HEK293 (cell line): Measurements from ENCODE around the gene ZCCHC2.

Experiments
- BCL11A ChIP-seq: fragments of 450-650 bp; formaldehyde crosslinking; IDR thresholded peaks from 2 replicates; pipeline ENCODE4 v1.5.1; 2016; ENCODE audit warnings: low read depth, missing biosample characterization, missing genetic modification characterization
- GLIS2 ChIP-seq: fragments of 450-650 bp; formaldehyde crosslinking; IDR thresholded peaks from 2 replicates; pipeline ENCODE4 v1.5.1; 2016; ENCODE audit warnings: missing biosample characterization, missing genetic modification characterization
- INSM2 ChIP-seq: fragments of 450-650 bp; formaldehyde crosslinking; IDR thresholded peaks from 2 replicates; pipeline ENCODE4 v1.5.1; 2016; ENCODE audit warnings: missing biosample characterization, missing genetic modification characterization
- OSR2 ChIP-seq: fragments of 450-650 bp; formaldehyde crosslinking; IDR thresholded peaks from 2 replicates; pipeline ENCODE4 v1.5.1; 2016; ENCODE audit warnings: missing biosample characterization, missing genetic modification characterization
- OVOL3 ChIP-seq: fragments of 450-650 bp; formaldehyde crosslinking; IDR thresholded peaks from 2 replicates; pipeline ENCODE4 v1.5.1; 2016; ENCODE audit warnings: missing biosample characterization, missing genetic modification characterization
- PRDM10 ChIP-seq: fragments of 450-650 bp; formaldehyde crosslinking; IDR thresholded peaks from 2 replicates; pipeline ENCODE4 v1.5.1; 2016; ENCODE audit warnings: missing biosample characterization, missing genetic modification characterization
- SP2 ChIP-seq: fragments of 450-650 bp; formaldehyde crosslinking; IDR thresholded peaks from 2 replicates; pipeline ENCODE4 v1.5.1; 2016; ENCODE audit warnings: missing biosample characterization, missing genetic modification characterization
- TSHZ1 ChIP-seq: fragments of 450-650 bp; formaldehyde crosslinking; IDR thresholded peaks from 2 replicates; pipeline ENCODE4 v1.5.1; 2016; ENCODE audit warnings: missing biosample characterization, missing genetic modification characterization, borderline replicate concordance
- YY1 ChIP-seq: fragments of 450-650 bp; formaldehyde crosslinking; IDR thresholded peaks from 2 replicates; pipeline ENCODE4 v1.5.1; 2018; ENCODE audit warnings: missing biosample characterization, missing genetic modification characterization
- ZBTB8A ChIP-seq: fragments of 450-650 bp; formaldehyde crosslinking; IDR thresholded peaks from 2 replicates; pipeline ENCODE4 v1.5.1; 2016; ENCODE audit warnings: missing biosample characterization, missing genetic modification characterization
- ZFP69B ChIP-seq: fragments of 450-650 bp; formaldehyde crosslinking; IDR thresholded peaks from 2 replicates; pipeline ENCODE4 v1.5.1; 2016; ENCODE audit warnings: missing biosample characterization, missing genetic modification characterization
- ZIC2 ChIP-seq: fragments of 450-650 bp; formaldehyde crosslinking; IDR thresholded peaks from 2 replicates; pipeline ENCODE4 v1.5.1; 2016; ENCODE audit warnings: missing biosample characterization, missing genetic modification characterization
- ZNF16 ChIP-seq: fragments of 450-650 bp; formaldehyde crosslinking; IDR thresholded peaks from 2 replicates; pipeline ENCODE4 v1.5.1; 2016; ENCODE audit warnings: low read depth, missing biosample characterization, missing genetic modification characterization
- ZNF280C ChIP-seq: fragments of 450-650 bp; formaldehyde crosslinking; IDR thresholded peaks from 2 replicates; pipeline ENCODE4 v1.5.1; 2016; ENCODE audit warnings: missing biosample characterization, missing genetic modification characterization
- ZNF654 ChIP-seq: fragments of 450-650 bp; formaldehyde crosslinking; IDR thresholded peaks from 2 replicates; pipeline ENCODE4 v1.5.1; 2016; ENCODE audit warnings: low read depth, missing biosample characterization, missing genetic modification characterization
- ZSCAN30 ChIP-seq: fragments of 450-650 bp; IDR thresholded peaks from 2 replicates; pipeline ENCODE4 v1.5.1; 2018; ENCODE audit warnings: missing biosample characterization, mild to moderate bottlenecking, missing genetic modification characterization, moderate library complexity
- ZSCAN4 ChIP-seq: fragments of 450-650 bp; formaldehyde crosslinking; IDR thresholded peaks from 2 replicates; pipeline ENCODE4 v1.5.1; 2017; ENCODE audit warnings: missing biosample characterization, missing genetic modification characterization
- ZSCAN5A ChIP-seq: fragments of 450-650 bp; formaldehyde crosslinking; IDR thresholded peaks from 2 replicates; pipeline ENCODE4 v1.5.1; 2016; ENCODE audit warnings: missing biosample characterization, missing genetic modification characterization
- TF ChIP-seq, protein P1 (sequence below): fragments of 450-650 bp; formaldehyde crosslinking; optimal IDR thresholded peaks from 2 replicates; pipeline ENCODE3; 2016; ENCODE audit warnings: missing biosample characterization, mild to moderate bottlenecking, missing genetic modification characterization
- TF ChIP-seq, protein P2 (sequence below): fragments of 450-650 bp; formaldehyde crosslinking; IDR thresholded peaks from 2 replicates; pipeline ENCODE4 v1.5.1; 2016; ENCODE audit warnings: missing biosample characterization, missing genetic modification characterization

The ZCCHC2 gene

DNA sequence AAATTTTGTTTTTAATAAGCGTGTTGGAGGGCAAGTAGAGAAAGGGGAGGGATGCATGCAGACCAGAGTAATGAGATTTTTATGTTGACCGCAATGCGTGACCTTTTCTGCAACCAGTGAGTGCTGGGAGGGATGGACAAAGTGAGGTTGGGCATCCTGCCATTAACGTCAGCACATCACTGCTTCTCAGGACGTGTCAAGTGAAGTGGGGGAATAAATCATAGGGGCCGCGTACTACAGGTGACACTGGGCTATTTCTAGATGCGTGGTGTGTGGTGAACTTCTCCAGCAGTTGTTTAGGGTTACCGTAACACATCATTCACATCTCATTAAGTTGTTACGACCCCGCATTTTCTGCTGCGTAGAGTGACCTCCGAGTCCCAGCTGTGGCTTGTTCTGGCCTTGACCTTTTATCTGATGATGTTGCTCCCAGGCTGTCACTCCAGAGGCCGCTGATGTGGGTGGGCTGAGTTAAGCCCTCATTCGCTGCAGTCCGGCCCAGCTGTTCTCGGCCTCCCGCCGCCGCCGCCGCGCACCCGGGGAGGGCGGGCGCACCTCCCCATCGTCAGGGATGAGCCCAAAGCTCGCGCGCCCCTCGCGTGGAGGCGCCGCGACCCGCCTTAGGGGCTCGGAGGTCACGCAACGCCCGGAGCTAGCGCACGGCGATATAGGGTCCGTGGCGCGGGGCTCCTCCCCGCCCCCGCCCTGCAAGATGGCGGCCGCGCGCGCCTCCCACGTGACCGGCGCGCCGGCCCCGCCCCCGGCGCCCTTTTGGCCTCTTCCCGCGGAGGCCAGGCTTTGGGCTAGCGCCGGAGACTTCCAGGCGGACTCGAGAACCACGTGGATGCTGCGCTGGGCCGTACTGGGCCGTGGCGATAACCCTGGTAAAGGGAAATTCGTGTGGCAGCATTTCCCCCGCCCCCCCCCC, 3.5 kb downstream of the ZCCHC2 start (continued):
- TF ChIP-seq ZNF280C (no peak), TSHZ1 (tag by site-specific recombination) (peak; percentile 96), ZSCAN4 (no peak), ZSCAN5A (tag by site-specific recombination) (no peak; the same call in 1 of the 2 replicates), ZFP69B (tag by site-specific recombination) (no peak), ZBTB8A (tag by site-specific recombination) (peak; percentile 76), OSR2 (peak; percentile 78), GLIS2 (peak; percentile 87), ZNF654 (tag by site-specific recombination) (no peak), ZIC2 (tag by site-specific recombination) (peak; percentile 48; the same call in 1 of the 2 replicates), YY1 (tag by site-specific recombination) (no peak; the same call in none of the 2 replicates), ZSCAN30 (peak; percentile 62; the same call in 1 of the 2 replicates), ZNF16 (tag by site-specific recombination) (no peak), SP2 (tag by site-specific recombination) (peak; percentile 64), INSM2 (tag by site-specific recombination) (peak; percentile 54; the same call in 1 of the 2 replicates), PRDM10 (tag by site-specific recombination) (peak; percentile 29; the same call in 1 of the 2 replicates), BCL11A (tag by site-specific recombination) (peak; percentile 45; the same call in 1 of the 2 replicates), OVOL3 (tag by site-specific recombination) (peak; percentile 67)
- TF ChIP-seq, protein P1, sequence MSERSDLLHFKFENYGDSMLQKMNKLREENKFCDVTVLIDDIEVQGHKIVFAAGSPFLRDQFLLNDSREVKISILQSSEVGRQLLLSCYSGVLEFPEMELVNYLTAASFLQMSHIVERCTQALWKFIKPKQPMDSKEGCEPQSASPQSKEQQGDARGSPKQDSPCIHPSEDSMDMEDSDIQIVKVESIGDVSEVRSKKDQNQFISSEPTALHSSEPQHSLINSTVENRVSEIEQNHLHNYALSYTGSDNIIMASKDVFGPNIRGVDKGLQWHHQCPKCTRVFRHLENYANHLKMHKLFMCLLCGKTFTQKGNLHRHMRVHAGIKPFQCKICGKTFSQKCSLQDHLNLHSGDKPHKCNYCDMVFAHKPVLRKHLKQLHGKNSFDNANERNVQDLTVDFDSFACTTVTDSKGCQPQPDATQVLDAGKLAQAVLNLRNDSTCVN (tag by site-specific recombination) = peak; percentile 89
- TF ChIP-seq, protein P2, sequence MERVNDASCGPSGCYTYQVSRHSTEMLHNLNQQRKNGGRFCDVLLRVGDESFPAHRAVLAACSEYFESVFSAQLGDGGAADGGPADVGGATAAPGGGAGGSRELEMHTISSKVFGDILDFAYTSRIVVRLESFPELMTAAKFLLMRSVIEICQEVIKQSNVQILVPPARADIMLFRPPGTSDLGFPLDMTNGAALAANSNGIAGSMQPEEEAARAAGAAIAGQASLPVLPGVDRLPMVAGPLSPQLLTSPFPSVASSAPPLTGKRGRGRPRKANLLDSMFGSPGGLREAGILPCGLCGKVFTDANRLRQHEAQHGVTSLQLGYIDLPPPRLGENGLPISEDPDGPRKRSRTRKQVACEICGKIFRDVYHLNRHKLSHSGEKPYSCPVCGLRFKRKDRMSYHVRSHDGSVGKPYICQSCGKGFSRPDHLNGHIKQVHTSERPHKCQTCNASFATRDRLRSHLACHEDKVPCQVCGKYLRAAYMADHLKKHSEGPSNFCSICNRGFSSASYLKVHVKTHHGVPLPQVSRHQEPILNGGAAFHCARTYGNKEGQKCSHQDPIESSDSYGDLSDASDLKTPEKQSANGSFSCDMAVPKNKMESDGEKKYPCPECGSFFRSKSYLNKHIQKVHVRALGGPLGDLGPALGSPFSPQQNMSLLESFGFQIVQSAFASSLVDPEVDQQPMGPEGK (tag by site-specific recombination) = peak; percentile 46
